IMR-90 (cell line): ENCODE results near the gene AFF2. TPM values are rescaled to one million over a fixed set of nuclear protein-coding genes. Genes with fewer than 3 reads are reported as not detected.

ENCODE experiments used
- ATAC-seq: fragments of 200-7000 bp; cut with Tn5 transposase; 2 replicates; pipeline ENCODE4 v1.9.1; 2020; ENCODE audit warnings: low read depth, mild to moderate bottlenecking, moderate library complexity
- BruUV-seq: library from RNA; stranded (reverse); fragments of 400-500 nt; replicated peaks from 2 replicates; lab custom pipeline; 2021; lab: Mats Ljungman, UMichigan
- CTCF ChIA-PET: fragments of 300-600 bp; formaldehyde crosslinking; extraction: SDS; loops from one replicate; lab custom pipeline; 2021; ENCODE audit warnings: antibody characterized with exemption; lab: Yijun Ruan, JAX
- POLR2A ChIA-PET: fragments of 300-600 bp; sonication (Branson Sonifier 250); formaldehyde crosslinking; loops from one replicate; lab custom pipeline; 2022; ENCODE audit warnings: antibody characterized with exemption; ENCODE audit not compliant: unreplicated experiment; lab: Charles Lee
- DNase-seq: peaks from one replicate; pipeline ENCODE4 v3.0.0; 2013
- H2AFZ ChIP-seq: replicated peaks from 2 replicates; pipeline ENCODE3; 2013; ENCODE audit warnings: low read length, mild to moderate bottlenecking; ENCODE audit not compliant: poor library complexity
- H2AK5ac ChIP-seq: 2 replicates; pipeline ENCODE4 v1.6.1; 2013; ENCODE audit warnings: low read depth, low read length, inconsistent platforms
- H2AK9ac ChIP-seq: replicated peaks from 2 replicates; pipeline ENCODE3; 2013; ENCODE audit warnings: mild to moderate bottlenecking, low read depth, low read length, moderate library complexity; ENCODE audit not compliant: poor library complexity
- H2BK120ac ChIP-seq: 2 replicates; pipeline ENCODE4 v1.6.1; 2013; ENCODE audit warnings: low read depth, low read length, inconsistent platforms
- H2BK15ac ChIP-seq: 3 replicates; pipeline ENCODE4 v1.6.1; 2013; ENCODE audit warnings: low read depth, low read length, inconsistent platforms
- H2BK20ac ChIP-seq: 2 replicates; pipeline ENCODE4 v1.6.1; 2013; ENCODE audit warnings: low read depth, mild to moderate bottlenecking, inconsistent platforms, low read length, moderate library complexity
- H2BK5ac ChIP-seq: 2 replicates; pipeline ENCODE4 v1.6.1; 2013; ENCODE audit warnings: mild to moderate bottlenecking, low read depth, low read length, inconsistent platforms; ENCODE audit not compliant: poor library complexity, severe bottlenecking
- H3K14ac ChIP-seq: replicated peaks from 2 replicates; pipeline ENCODE4 v1.6.1; 2013; ENCODE audit warnings: low read depth, low read length, inconsistent platforms
- H3K18ac ChIP-seq: 2 replicates; pipeline ENCODE4 v1.6.1; 2013; ENCODE audit warnings: low read depth, low read length, control low read depth
- H3K23ac ChIP-seq: 2 replicates; pipeline ENCODE4 v1.6.1; 2013; ENCODE audit warnings: low read depth, low read length, inconsistent platforms
- H3K27ac ChIP-seq: 2 replicates; pipeline ENCODE4 v1.5.1; 2013; ENCODE audit warnings: mild to moderate bottlenecking, control low read depth, low read length; ENCODE audit not compliant: insufficient read depth
- H3K27me3 ChIP-seq: 2 replicates; pipeline ENCODE4 v1.6.1; 2013; ENCODE audit warnings: low read length; ENCODE audit not compliant: control insufficient read depth, insufficient read depth
- H3K36me3 ChIP-seq: 2 replicates; pipeline ENCODE4 v1.6.1; 2013; ENCODE audit warnings: low read length, mixed read lengths; ENCODE audit not compliant: control insufficient read depth, insufficient read depth
- H3K4ac ChIP-seq: 2 replicates; pipeline ENCODE4 v1.6.1; 2013; ENCODE audit warnings: low read depth, low read length, inconsistent platforms
- H3K4me1 ChIP-seq: 2 replicates; pipeline ENCODE4 v1.6.1; 2013; ENCODE audit warnings: low read length, mixed read lengths; ENCODE audit not compliant: control insufficient read depth, insufficient read depth
- H3K4me2 ChIP-seq: 2 replicates; pipeline ENCODE4 v1.6.1; 2013; ENCODE audit warnings: low read depth, mild to moderate bottlenecking, control low read depth, low read length, moderate library complexity
- H3K4me3 ChIP-seq: 2 replicates; pipeline ENCODE4 v1.5.1; 2013; ENCODE audit warnings: low read depth, mild to moderate bottlenecking, control low read depth, low read length, moderate library complexity; ENCODE audit not compliant: insufficient read depth
- H3K56ac ChIP-seq: 2 replicates; pipeline ENCODE4 v1.6.1; 2013; ENCODE audit warnings: low read length, inconsistent platforms; ENCODE audit not compliant: insufficient read depth; ENCODE audit errors: extremely low read depth
- H3K79me1 ChIP-seq, 2 experiments: 2 replicates each; pipeline ENCODE4 v1.6.1; 2013; ENCODE audit warnings: low read length in 2 of 2, inconsistent platforms in 1 of 2, low read depth in 1 of 2
- H3K9ac ChIP-seq: 2 replicates; pipeline ENCODE4 v1.6.1; 2013; ENCODE audit warnings: low read depth, low read length, control low read depth
- H3K9me1 ChIP-seq: 2 replicates; pipeline ENCODE4 v1.6.1; 2013; ENCODE audit warnings: low read length, inconsistent platforms; ENCODE audit not compliant: insufficient read depth
- H3K9me3 ChIP-seq: 2 replicates; pipeline ENCODE4 v1.6.1; 2013; ENCODE audit warnings: low read length; ENCODE audit not compliant: control insufficient read depth, insufficient read depth
- H4K20me1 ChIP-seq: 2 replicates; pipeline ENCODE4 v1.6.1; 2013; ENCODE audit warnings: low read length, inconsistent platforms; ENCODE audit not compliant: insufficient read depth
- H4K5ac ChIP-seq: 2 replicates; pipeline ENCODE4 v1.6.1; 2013; ENCODE audit warnings: mild to moderate bottlenecking, low read depth, low read length, control low read depth
- H4K8ac ChIP-seq, 2 experiments: 2 replicates each; pipeline ENCODE4 v1.6.1; 2013; ENCODE audit warnings: low read depth in 2 of 2, low read length in 2 of 2, control low read depth in 1 of 2, inconsistent platforms in 1 of 2
- H4K91ac ChIP-seq: 2 replicates; pipeline ENCODE4 v1.6.1; 2013; ENCODE audit warnings: low read depth, low read length, inconsistent platforms; ENCODE audit not compliant: insufficient read depth
- BHLHE40 ChIP-seq: fragments of 150-350 bp; IDR thresholded peaks from 2 replicates; pipeline ENCODE4 v1.6.1; 2016; ENCODE audit warnings: mild to moderate bottlenecking, low read depth, low read length
- CEBPB ChIP-seq: IDR thresholded peaks from 2 replicates; pipeline ENCODE4 v1.6.1; 2012; ENCODE audit warnings: low read depth, low read length, improper control_type of control experiment
- CHD1 ChIP-seq: IDR thresholded peaks from 2 replicates; pipeline ENCODE4 v1.6.1; 2012; ENCODE audit warnings: low read depth, low read length, improper control_type of control experiment
- ELK1 ChIP-seq: fragments of 150-350 bp; IDR thresholded peaks from 2 replicates; pipeline ENCODE4 v1.6.1; 2016; ENCODE audit warnings: low read depth, mild to moderate bottlenecking, low read length, moderate library complexity, borderline replicate concordance
- FOS ChIP-seq: fragments of 150-350 bp; IDR thresholded peaks from 2 replicates; pipeline ENCODE4 v1.6.1; 2016; ENCODE audit warnings: low read depth, low read length
- MAFK ChIP-seq: IDR thresholded peaks from 2 replicates; pipeline ENCODE4 v1.6.1; 2012; ENCODE audit warnings: low read depth, low read length, improper control_type of control experiment
- MAZ ChIP-seq: IDR thresholded peaks from 2 replicates; pipeline ENCODE4 v1.6.1; 2012; ENCODE audit warnings: low read depth, mild to moderate bottlenecking, low read length, improper control_type of control experiment, moderate library complexity, borderline replicate concordance
- MXI1 ChIP-seq: IDR thresholded peaks from 2 replicates; pipeline ENCODE4 v1.6.1; 2012; ENCODE audit warnings: low read depth, mild to moderate bottlenecking, low read length, moderate library complexity, borderline replicate concordance
- NFE2L2 ChIP-seq: fragments of 150-350 bp; IDR thresholded peaks from 2 replicates; pipeline ENCODE4 v1.6.1; 2016; ENCODE audit warnings: low read depth, mild to moderate bottlenecking, low read length
- POLR2A ChIP-seq: IDR thresholded peaks from 2 replicates; pipeline ENCODE4 v1.6.1; 2012; ENCODE audit warnings: mild to moderate bottlenecking, low read depth, low read length
- RAD21 ChIP-seq: IDR thresholded peaks from 2 replicates; pipeline ENCODE4 v1.6.1; 2012; ENCODE audit warnings: low read length, improper control_type of control experiment
- RCOR1 ChIP-seq: IDR thresholded peaks from 2 replicates; pipeline ENCODE4 v1.6.1; 2012; ENCODE audit warnings: mild to moderate bottlenecking, low read length, improper control_type of control experiment; ENCODE audit not compliant: insufficient replicate concordance
- RFX5 ChIP-seq: IDR thresholded peaks from 2 replicates; pipeline ENCODE4 v1.8.0; 2012; ENCODE audit warnings: low read depth, mild to moderate bottlenecking, low read length, moderate library complexity
- SMC3 ChIP-seq: fragments of 150-350 bp; IDR thresholded peaks from 2 replicates; pipeline ENCODE4 v1.6.1; 2016; ENCODE audit warnings: low read depth, mild to moderate bottlenecking, antibody characterized with exemption, low read length, moderate library complexity
- USF2 ChIP-seq: fragments of 150-350 bp; IDR thresholded peaks from 2 replicates; pipeline ENCODE4 v1.6.1; 2017; ENCODE audit warnings: mild to moderate bottlenecking, antibody characterized with exemption, low read length, low read depth
- dilution Hi-C: fragments of 300-500 bp; cut with HindIII; formaldehyde crosslinking; loops from one replicate; pipeline ENCODE4 v1.14.3; 2018; ENCODE audit warnings: low sequenced_read_pairs; ENCODE audit not compliant: unreplicated experiment
- in situ Hi-C: fragments of 300-500 bp; cut with MboI; formaldehyde crosslinking; loops from 3 replicates; pipeline ENCODE4 v1.14.3; 2019; ENCODE audit warnings: low sequenced_read_pairs, inconsistent platforms, mixed read lengths
- intact Hi-C: fragments of 100-400 bp; cut with micrococcal nuclease; formaldehyde crosslinking; loops from 2 replicates; pipeline ENCODE4 v1.10.0; 2022
- polyA plus RNA-seq, 3 experiments: library from polyadenylated mRNA; depleted of rRNA; stranded (reverse); fragments of >200 nt; gene quantifications; 2 replicates each; pipeline ENCODE4 v1.2.3, GENCODE V29; 2012; ENCODE audit warnings: low replicate concordance in 1 of 3
- total RNA-seq: library from RNA; depleted of rRNA; stranded (reverse); fragments of >200 nt; gene quantifications from 2 replicates; pipeline ENCODE4 v1.2.3, GENCODE V29; 2012
- TF ChIP-seq, protein P1 (sequence below): conservative IDR thresholded peaks from 2 replicates; pipeline ENCODE4 v1.5.1; 2012; ENCODE audit warnings: mild to moderate bottlenecking, low read depth, low read length, improper control_type of control experiment

The AFF2 gene
- total and polyA plus RNA-seq, 2 of the 4 experiments (the other 2 are of a cell fraction) = 0.15 to 0.72 TPM

GRCh38 chrX:148909758-148910157, 409.3 kb downstream of the AFF2 start:
- H3K36me3 ChIP-seq = no peaks in the 10 kb centered on the region
- H4K8ac ChIP-seq = no peak overlapping the region
- H3K4ac ChIP-seq = no peak overlapping the region
- in situ Hi-C loops (no loop called here), intact Hi-C loops (no loop called here), dilution Hi-C loops (no loop called here)
- no peak overlapping the region for H2AK5ac ChIP-seq
- no peaks in the 10 kb centered on the region for H3K9me3 ChIP-seq
- no peak for ATAC-seq
- H2BK15ac ChIP-seq = no peak overlapping the region
- no peak overlapping the region for H3K27ac ChIP-seq
- H3K23ac ChIP-seq = no peak overlapping the region
- H3K18ac ChIP-seq = no peak overlapping the region
- H2BK5ac ChIP-seq = no peak overlapping the region
- CTCF ChIA-PET = no interaction called here
- no peak overlapping the region for H2BK120ac ChIP-seq
- H3K27me3 ChIP-seq = no peaks in the 10 kb centered on the region
- H3K79me1 ChIP-seq = no peaks in the 10 kb centered on the region
- H2AK9ac ChIP-seq = no peak overlapping the region
- H2AFZ ChIP-seq = no peak overlapping the region
- H3K14ac ChIP-seq = no peak overlapping the region
- H4K5ac ChIP-seq = no peak overlapping the region
- no peaks in the 10 kb centered on the region for H3K4me1 ChIP-seq
- H4K91ac ChIP-seq = no peak overlapping the region
- TF ChIP-seq, protein P1, sequence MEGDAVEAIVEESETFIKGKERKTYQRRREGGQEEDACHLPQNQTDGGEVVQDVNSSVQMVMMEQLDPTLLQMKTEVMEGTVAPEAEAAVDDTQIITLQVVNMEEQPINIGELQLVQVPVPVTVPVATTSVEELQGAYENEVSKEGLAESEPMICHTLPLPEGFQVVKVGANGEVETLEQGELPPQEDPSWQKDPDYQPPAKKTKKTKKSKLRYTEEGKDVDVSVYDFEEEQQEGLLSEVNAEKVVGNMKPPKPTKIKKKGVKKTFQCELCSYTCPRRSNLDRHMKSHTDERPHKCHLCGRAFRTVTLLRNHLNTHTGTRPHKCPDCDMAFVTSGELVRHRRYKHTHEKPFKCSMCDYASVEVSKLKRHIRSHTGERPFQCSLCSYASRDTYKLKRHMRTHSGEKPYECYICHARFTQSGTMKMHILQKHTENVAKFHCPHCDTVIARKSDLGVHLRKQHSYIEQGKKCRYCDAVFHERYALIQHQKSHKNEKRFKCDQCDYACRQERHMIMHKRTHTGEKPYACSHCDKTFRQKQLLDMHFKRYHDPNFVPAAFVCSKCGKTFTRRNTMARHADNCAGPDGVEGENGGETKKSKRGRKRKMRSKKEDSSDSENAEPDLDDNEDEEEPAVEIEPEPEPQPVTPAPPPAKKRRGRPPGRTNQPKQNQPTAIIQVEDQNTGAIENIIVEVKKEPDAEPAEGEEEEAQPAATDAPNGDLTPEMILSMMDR = no peak
- TF ChIP-seq MXI1 = no peak
- TF ChIP-seq SMC3 = no peak
- TF ChIP-seq USF2 = no peak
- TF ChIP-seq FOS = no peak
- TF ChIP-seq ELK1 = no peak
- no peak for TF ChIP-seq CEBPB
- no peak for TF ChIP-seq POLR2A
- no peak for TF ChIP-seq RAD21
- TF ChIP-seq MAZ = no peak
- no peak for TF ChIP-seq RFX5
- TF ChIP-seq CHD1 = no peak
- no peak for TF ChIP-seq MAFK
- no peak for TF ChIP-seq BHLHE40
- TF ChIP-seq RCOR1 = no peak
- TF ChIP-seq NFE2L2 = no peak
- no peak overlapping the region for H3K4me3 ChIP-seq
- H2BK20ac ChIP-seq = no peak overlapping the region
- no peaks in the 10 kb centered on the region for H3K9me1 ChIP-seq
- DNase-seq = no peak
- BruUV-seq = no TSS peak
- H3K4me2 ChIP-seq = no peak overlapping the region
- no peaks in the 10 kb centered on the region for H4K20me1 ChIP-seq
- H3K56ac ChIP-seq = no peak overlapping the region
- no peak overlapping the region for H3K9ac ChIP-seq
- POLR2A ChIA-PET = no interaction called here
